Fibroblast of skin of left biceps (primary cell): ENCODE measurements around the gene HEG1.
"Not testable (repeated sequence)": the region's sequence is repeated elsewhere in the genome, so short reads cannot be mapped to it uniquely, and the experiment has no call there.

Experiments used
- DNase-seq, 2 experiments: peaks; one replicate each; pipeline ENCODE4 v3.0.0-alpha.2; 2013; ENCODE audit warnings: low read depth in 2 of 2

The HEG1 gene

DNA sequence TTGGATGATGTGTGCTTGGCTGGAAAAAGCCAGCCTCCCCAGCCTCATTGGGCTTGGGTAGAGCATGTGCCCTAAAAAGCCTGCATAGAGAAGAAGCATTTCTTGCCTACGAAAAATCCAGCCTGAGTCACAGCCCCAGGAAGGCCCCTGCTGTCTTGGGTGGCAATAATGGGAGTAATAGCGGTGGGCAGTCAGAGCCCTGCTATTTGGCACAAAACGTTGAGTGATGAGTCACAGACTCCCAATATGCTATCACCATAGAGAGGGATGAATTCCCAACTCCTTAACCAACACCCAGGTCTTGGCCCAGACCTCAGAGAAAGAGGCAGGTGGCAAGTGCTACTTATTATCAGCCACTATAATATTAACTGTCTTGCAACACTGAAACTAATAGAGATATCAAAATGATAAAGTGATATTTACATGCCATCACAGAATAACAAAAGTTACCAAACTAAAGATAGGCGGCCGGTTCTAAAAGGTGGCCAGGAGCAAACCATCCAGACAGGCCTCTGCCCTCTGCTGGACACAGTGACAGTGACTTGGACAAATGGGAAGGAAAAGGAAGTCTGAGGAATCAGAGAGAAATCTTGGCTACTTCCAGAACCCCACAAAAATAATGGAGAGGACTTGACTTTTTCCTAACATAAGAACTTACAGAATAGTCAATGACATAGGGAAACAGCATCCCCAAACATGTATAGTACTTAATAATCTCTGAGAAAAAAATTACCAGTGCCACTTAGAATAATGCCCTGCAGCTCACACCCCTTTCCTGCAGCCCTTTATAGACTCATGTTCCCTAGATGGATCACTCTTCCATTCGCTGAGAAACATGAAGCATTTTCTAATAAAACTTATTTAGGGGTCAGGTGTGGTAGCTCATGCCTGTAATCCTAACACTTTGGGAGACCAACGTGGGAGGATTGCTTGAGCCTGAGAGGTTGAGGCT, 69.3 kb downstream of the HEG1 start:
- DNase-seq = peak; percentile 59 to 61

DNA sequence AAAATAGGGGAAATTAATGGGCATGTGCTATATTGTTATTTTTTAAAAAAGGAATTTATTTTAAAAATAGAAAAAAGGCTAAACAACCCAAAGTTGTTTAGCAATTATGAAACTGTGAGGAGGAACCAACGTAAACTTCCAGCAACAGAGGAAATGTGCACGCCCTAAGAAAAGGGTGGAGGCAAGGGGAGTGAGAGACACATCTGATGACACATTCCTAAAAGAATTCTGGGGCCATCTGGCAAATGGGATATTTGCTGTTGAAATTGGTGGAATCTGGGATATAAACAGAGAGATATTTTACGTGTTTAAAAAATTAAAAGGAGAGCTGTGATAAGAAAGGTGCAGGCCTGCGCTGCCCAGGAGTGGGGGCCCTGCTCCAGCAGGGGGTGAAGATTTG, 70.4 kb downstream of the HEG1 start:
- peak; percentile 50 for DNase-seq

DNA sequence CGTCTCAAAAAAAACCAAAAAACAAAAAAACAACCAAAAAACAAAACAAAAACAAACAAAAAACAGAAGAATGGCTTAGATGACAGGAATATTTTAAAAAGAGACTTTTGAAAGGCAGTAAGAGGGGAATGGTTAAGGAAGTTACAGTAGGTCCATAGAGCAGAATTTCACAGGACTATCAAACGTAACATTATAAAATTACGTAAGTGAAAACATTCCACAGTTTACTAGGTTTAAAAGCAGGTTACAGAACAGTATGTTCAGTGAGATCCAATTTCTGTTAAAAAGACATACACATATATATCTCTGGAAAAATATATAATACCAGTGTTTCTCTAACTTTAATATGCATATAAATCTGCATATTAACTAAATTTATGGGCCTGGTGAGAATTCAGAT, 71.0 kb downstream of the HEG1 start:
- DNase-seq = no peak

DNA sequence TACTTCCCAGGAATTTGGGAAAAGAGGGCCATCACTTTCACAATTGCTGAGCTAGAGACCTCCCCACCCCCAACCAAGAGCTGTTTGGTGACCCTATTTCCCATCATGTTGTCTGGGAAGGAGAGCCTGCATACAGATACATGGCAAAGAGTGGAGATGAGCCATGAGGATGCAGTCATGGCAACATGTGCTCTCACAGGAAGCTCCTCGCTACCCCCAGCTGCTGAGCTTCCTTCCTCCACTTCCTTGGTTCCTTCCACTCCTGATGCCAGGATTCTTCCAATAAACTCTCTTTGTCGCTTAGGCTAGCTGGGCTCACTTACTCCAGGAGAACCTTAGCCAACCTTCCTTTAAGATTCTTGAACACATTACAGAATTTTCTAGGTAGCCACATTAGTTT, 72.9 kb downstream of the HEG1 start:
- DNase-seq = no peak

DNA sequence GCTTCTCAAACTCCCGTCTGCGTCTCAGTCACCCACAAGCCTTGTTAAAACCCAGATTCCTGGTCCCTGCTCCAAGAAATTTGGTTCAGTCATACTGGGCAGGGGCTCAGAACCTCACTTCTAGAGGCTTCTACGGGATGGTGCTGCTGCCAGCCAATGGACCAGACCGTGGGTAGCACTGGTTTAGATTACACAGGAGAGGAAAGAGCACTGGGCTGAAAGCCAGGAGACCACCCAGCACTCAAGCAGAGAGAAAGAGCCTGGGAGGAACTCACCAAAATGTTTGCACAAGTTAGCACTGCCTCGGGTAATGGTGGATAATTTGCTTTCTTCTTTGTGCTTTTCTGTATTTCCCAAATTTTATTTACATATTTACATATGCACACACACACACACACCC, 74.3 kb downstream of the HEG1 start:
- DNase-seq = no peak

DNA sequence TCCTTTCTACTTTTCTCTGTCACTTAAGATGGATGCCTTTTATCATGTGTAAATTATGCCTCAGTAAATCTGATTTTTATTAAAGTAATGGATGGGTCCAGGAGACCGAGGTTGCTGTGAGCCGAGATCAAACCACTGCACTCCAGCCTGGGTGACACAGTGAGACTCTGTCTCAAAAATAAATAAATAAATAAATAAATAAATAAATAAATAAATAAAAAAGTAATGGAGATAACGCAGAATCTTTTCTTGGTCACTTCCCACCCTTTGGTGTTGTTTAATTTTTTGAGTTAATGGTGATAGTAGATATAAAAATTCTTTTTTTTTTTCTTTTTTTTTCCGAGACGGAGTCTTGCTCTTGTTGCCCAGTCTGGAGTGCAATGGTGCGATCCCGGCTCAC, 77.2 kb downstream of the HEG1 start:
- no peak for DNase-seq

DNA sequence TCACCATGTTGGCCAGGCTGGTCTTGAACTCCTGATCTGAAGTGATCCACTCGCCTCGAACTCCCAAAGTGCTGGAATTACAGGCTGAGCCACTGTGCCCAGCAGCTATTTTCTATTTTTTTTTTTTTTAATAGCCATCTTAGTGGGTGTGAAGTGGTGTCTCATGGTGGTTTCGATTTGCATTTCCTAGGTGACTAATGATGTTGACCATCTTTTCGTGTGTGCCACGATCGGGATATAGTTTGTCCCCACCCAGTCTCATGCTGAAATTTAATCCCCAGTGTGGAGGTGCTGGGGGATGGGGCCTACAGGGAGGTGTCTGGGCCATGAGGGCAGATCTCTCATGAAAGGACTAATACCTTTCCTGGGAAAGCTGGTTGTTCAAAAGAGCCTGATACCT, 79.4 kb downstream of the HEG1 start:
- no peak for DNase-seq

DNA sequence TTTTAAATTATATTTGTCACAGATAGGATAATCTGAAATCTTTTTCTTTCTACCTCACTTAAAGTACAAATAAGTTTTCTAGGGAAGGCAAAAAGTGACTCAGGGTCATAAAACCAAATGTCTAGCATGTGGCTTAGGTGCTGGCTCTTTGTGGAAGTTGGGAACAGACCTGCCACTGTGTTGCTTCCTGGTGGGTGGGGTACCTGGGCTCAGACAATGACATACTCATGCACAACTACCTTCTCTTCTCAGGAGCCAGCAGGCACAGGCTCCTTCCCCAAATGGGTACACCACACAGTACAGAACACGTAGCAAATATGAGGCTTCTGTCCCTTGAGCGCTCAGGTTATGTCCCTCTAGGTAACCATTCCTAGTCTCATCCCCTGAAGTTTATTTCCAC, 81.1 kb downstream of the HEG1 start:
- no peak for DNase-seq

DNA sequence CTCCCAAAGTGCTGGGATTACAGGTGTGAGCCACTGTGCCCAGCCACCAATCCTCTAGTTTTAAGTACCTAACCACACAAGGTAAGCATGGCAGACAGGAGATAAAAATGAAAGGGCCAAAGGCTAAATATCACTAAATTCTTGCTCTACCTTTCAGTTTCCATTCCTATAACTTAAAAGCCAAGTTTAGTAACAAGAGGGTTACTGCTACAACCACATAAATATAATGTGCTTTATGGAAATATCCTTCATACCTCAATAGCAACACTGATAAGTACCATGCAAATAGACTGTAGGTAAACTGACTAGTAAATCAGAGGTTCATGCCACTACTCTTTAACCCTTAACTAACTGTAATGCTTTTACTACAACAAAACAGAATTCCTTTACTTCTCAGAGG, 82.5 kb downstream of the HEG1 start:
- no peak for DNase-seq

DNA sequence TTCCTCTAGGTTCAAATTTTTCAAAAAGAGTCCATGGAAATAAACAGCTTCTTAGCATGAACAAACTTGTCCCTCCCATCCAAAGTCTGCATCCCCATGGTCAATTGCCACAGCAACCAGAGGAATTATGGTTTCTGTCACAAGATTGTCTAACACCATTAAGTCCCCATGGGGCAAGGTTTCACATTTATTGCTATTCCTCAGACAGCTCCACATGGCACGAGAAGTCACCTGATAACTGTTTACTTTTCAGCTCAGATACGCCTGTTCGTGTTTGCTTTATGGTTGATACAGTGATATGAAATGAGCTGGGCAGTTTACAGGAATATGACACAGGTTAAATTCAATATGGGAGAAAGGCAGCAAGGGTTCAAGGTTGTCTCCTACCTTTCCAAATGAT, 83.3 kb downstream of the HEG1 start:
- no peak for DNase-seq

DNA sequence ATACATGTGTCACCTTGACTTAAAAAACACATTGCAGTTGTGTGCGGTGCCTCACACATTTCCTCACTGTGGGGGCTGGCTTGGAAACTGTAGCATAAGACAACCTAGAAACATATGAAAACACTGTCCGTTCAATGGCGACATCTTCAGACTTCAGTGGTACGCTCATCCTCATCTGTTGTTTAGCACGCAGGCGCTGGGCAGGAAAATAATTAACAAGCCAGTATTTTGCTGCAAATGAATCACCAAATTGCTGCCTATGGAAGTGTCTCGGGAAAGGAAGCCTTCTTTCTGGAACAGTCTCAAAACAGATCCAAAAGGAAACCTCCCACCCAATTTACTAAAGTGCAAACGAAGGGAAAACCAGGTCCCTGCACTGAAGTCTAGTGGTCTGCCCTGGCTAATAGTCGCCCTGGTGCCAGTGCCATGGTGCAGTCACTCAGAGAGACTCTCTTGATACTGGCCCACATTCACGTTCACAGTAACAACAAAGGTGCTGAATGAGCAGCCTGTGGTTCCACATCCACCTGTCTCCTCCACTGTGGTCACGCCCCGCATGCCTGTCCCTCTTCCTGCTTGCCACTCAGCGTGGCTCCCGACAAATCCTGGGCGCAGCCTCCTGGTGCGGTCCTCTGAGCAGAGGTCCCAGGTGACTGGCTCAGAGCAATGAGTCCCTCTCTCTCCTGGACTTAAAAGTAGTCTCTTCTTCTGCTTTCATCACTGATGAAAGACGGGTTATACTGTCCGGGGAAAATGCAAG, 85.7 kb downstream of the HEG1 start:
- DNase-seq = no peak

DNA sequence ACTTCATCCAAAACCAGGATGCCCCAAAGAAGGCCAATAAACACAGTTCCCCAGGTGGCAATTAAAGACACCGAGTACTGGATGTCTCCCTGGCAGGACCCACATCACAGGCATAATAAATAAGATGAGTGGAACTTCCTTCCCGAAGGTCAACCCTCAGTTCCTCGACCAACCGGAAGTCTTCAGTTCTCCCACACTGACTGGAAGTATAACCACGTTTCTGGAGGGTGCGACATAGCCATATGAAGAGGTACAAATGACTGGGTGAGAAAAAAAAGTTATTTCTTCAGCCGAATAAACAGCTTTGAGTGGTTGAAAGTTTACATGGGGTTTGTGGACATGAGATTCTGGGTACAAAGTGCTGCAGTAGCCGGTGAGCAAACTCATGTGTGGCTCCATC, 86.6 kb downstream of the HEG1 start:
- DNase-seq = no peak

DNA sequence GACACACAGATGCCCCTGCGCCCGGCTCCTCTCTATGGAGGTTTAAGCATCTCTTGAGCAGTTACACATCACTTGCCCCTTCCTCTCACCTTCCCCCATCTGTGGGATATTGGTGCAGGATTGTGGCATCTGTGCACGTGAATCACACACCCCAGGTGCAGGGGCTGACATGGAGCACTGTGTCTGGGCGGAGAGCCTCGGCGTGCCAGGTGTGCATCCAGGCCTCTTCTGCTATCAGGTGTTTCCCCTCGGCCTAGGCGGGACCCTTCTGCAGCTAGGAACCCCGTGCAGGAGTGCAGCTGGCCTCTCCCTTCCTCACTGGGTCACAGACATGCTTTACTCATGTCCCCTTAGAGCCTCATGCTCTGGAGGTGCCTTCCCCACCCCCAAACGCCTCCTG, 87.8 kb downstream of the HEG1 start:
- no peak for DNase-seq

DNA sequence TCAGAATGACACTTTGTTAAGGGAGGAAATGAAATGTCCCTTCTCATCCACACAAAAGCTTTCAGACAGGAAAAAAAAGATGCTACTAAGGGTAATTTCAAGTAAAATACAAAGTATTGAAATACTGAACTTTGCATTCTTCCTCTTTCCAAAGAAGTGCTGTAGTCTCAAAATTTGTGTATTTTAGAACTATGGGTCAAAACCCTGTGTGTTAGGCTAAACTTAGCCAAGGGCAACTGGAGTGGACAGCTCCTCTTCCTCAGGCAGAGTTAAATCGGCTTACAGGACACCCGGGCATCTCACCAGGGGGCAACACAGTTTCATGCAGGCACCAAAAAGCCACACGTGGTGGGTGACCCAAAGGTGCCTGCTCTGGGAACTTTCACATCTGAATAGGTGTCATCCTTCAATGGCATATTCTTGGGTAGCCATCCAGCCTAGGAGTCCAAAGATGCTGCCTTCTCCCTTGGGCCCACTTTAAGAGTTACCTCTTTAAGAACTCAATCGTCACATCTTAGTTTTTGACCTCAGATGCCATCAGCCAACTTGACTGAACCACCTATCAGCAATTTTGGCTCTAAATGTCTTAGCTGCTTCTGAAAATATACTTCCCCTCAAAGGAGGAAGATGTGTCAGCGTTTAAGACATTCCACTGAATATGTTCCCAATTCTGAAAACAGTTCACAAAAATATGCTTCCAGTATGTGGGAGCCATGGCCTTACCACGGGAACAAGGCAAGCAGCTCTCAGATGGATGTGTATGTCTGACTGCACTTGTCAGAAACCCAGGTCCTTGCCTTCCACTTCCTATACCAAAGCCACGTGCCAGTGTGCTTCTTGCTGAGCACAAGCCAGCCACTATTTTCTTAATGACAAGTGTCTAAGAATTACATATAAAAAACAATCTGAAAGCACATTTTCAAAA, 89.0 kb downstream of the HEG1 start:
- no peak for DNase-seq

DNA sequence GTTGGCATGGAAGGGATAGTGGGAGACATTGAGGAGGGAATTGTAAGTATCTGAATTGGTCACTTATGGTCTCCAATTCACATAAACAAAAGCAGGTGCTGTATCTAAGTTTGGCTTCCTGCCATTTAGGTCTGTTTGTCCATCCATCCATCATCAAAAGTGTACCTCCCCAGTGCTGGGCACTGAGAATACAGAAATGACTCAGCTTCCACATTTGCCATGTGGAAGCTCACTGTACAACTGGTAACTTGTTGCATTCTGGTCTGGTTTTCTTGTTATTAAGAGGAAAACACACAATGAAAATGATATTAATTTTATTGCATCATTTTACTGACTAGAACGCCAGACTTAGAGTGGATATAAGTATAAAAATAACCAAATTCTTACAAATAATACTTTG, 90.4 kb downstream of the HEG1 start:
- no peak for DNase-seq

DNA sequence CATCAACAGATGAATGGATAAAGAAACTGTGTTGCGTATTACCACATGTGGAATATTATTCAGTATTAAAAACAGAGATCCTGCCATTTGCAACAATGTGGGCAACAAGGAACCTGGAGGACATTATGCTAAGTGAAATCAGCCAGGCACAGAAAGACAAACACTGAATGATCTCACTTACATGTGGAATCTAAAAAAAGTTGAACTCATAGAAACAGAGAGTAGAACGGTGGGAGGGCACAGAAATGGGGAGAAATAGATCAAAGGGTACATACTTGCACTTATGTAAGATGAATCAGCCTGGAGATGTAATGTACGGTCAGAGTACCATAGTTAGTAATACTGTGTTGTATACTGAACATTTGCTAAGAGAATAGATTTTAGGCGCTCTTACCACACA, 91.4 kb downstream of the HEG1 start:
- no peak for DNase-seq

DNA sequence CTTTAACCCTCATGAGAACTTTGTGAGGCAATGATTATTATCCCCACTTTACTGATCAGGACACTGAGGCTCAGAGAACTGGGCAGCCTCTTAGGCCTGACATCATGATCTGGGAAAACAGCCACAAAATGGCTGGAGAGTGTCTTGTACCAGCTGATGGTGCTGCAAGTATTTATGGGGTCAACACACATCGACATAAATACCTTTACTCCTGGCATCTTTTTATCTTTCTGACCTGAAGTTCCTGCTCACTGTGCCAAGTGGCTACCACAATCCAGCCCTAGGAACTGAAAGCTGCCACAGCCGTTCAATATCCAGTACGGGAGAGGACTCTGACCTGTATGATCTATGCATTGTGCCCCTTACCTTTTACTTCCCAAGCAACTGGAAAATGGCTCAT, 92.0 kb downstream of the HEG1 start:
- DNase-seq = no peak

DNA sequence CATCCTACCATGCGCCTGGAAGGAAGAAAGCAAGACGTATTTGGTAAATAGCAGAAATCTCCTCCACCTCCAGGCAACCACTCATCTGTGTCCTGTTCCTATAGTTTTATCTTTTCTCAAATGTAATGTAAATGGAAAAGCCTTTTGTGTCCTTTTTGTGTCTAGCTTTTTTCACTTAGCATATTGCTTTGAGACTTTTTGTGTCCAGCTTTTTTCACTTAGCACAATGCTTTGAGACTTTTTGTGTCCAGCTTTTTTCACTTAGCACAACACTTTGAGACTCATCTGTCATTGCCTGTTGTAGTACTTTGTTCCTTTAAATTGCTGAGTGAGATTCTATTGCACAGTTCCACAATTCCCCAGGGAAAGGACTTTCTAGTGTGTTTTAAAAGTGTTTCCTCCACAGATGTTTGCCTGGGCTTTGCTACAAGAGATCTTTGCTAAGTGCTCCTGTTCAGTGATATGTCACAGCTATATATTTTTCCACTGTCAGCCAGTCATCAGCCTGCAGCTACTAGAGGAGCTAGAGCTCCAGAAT, 93.3 kb downstream of the HEG1 start:
- no peak for DNase-seq

DNA sequence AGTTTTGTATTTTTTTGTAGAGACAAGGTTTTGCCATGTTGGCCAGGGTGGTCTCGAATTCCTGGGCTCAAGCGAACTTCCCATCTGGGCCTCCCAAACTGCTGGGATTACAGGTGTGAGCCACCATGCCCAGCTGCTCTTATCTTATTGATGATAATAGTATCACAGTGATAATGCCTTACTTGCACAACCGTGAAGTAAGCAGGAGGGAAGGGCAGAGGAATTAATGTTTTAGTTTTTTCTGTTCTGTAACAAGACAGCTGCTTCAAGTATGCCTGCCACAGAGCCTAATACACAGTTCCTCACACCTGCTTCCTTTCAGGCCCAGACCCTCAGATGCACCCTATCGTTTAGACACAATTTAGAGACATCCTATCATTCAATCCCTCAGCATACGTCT, 95.1 kb downstream of the HEG1 start:
- no peak for DNase-seq

DNA sequence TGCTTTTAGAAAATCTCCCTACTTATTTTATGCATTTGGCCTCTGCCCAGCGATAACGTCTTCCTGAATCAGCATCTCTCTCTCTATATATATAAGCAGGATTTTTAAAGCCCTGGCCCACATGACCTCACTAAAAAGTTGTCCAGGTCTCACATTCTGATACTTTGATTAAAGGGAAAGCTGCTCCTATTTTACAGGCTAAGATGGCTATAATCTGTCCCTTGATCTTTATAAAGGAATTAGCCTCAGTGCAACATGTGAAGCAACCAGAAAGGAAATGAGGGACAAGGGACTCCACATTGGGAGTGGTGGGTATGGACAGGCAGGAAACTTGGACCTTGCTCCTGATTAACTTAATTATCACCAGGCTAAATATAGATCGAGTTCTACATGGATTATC, 95.7 kb downstream of the HEG1 start:
- DNase-seq = no peak

DNA sequence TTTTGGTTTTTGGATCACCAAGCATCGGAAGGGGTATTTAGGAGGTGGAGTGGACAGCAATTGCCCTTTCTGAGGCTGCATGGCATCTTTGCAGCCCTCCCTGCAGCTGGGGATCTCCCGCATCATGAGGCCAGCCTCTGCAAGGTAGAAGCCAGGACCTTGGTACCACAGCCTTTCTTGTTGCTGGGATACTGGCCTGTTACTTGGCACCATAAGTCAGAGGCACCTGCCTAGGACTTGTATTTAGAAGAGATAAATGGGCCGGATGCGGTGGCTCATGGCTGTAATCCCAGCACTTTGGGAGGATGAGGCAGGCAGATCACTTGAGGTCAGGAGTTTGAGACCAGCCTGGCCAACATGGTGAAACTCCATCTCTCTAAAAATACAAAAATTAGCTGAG, 97.8 kb downstream of the HEG1 start:
- DNase-seq = not testable (repeated sequence)
